Panc1 (cell line): Measurements from ENCODE around the gene FUT8. TPM values are rescaled to one million over a fixed set of nuclear protein-coding genes. Genes with fewer than 3 reads are reported as not detected.
A peak's percentile ranks its signal among the peaks of the same experiment; 100 is the strongest.

Experiments used
- ATAC-seq: fragments of 200-7000 bp; cut with Tn5 transposase; 2 replicates; pipeline ENCODE4 v1.9.1; 2020; ENCODE audit warnings: mild to moderate bottlenecking, moderate library complexity
- BruUV-seq: library from RNA; stranded (reverse); fragments of 400-500 nt; replicated peaks from 2 replicates; lab custom pipeline; 2021; lab: Mats Ljungman, UMichigan
- CTCF ChIA-PET: fragments of 300-600 bp; sonication (Branson Sonifier 250); formaldehyde crosslinking; loops from one replicate; lab custom pipeline; 2022; ENCODE audit warnings: antibody characterized with exemption; lab: Charles Lee
- POLR2A ChIA-PET: fragments of 300-600 bp; sonication (Branson Sonifier 250); formaldehyde crosslinking; loops from one replicate; lab custom pipeline; 2022; ENCODE audit warnings: antibody characterized with exemption; lab: Charles Lee
- DNase-seq: peaks from one replicate; pipeline ENCODE4 v3.0.0-alpha.2; 2010; ENCODE audit warnings: low read depth, low spot score
- H3K27ac ChIP-seq: 2 replicates; pipeline ENCODE4 v1.5.1; 2011; ENCODE audit warnings: mild to moderate bottlenecking, low read length, inconsistent platforms
- H3K27me3 ChIP-seq: fragments of 200-500 bp; sonication (Bioruptor generic); 2 replicates; pipeline ENCODE4 v1.6.0; 2014; ENCODE audit warnings: low read length, inconsistent platforms; ENCODE audit not compliant: control insufficient read depth, insufficient read depth
- H3K36me3 ChIP-seq: fragments of 200-500 bp; sonication (Bioruptor generic); 2 replicates; pipeline ENCODE4 v1.5.1; 2014; ENCODE audit warnings: inconsistent platforms, mild to moderate bottlenecking, low read length, moderate library complexity; ENCODE audit not compliant: control insufficient read depth, insufficient read depth
- H3K4me1 ChIP-seq: 2 replicates; pipeline ENCODE4 v1.5.1; 2011; ENCODE audit warnings: inconsistent platforms, mild to moderate bottlenecking, low read length, moderate library complexity; ENCODE audit not compliant: control insufficient read depth, insufficient read depth
- H3K4me3 ChIP-seq, 2 experiments: 2 replicates each; pipeline ENCODE4 v1.5.1; 2011 to 2012; ENCODE audit warnings: low read depth in 2 of 2, low read length in 2 of 2, mild to moderate bottlenecking in 2 of 2, inconsistent platforms in 1 of 2, moderate library complexity in 1 of 2
- H3K9me3 ChIP-seq: fragments of 200-500 bp; sonication (Bioruptor generic); 2 replicates; pipeline ENCODE4 v1.5.1; 2014; ENCODE audit warnings: low read depth, mild to moderate bottlenecking, inconsistent platforms, low read length, moderate library complexity; ENCODE audit not compliant: control insufficient read depth, insufficient read depth
- POLR2AphosphoS5 ChIP-seq: IDR thresholded peaks from 2 replicates; pipeline ENCODE4 v1.6.1; 2012; ENCODE audit warnings: mild to moderate bottlenecking, low read depth, low read length, moderate library complexity
- SIN3A ChIP-seq: IDR thresholded peaks from 2 replicates; pipeline ENCODE4 v1.6.1; 2012; ENCODE audit warnings: low read depth, mild to moderate bottlenecking, low read length, moderate library complexity, borderline replicate concordance; ENCODE audit not compliant: insufficient read depth
- TCF7L2 ChIP-seq: IDR thresholded peaks from 2 replicates; pipeline ENCODE4 v1.6.1; 2011; ENCODE audit warnings: mild to moderate bottlenecking, low read depth, low read length, inconsistent platforms
- in situ Hi-C: cut with HindIII; loops from 2 replicates; pipeline ENCODE4 v1.10.0; 2016; ENCODE audit warnings: low sequenced_read_pairs, low pct_unique_long_range_greater_than_20kb
- intact Hi-C: fragments of 100-400 bp; cut with micrococcal nuclease; formaldehyde crosslinking; loops from one replicate; pipeline ENCODE4 v1.10.0; 2022; ENCODE audit not compliant: unreplicated experiment
- total RNA-seq: library from RNA; stranded (reverse); gene quantifications from one replicate; pipeline ENCODE4 v1.2.1, GENCODE V29; 2021; ENCODE audit not compliant: unreplicated experiment
- TF ChIP-seq, protein P1 (sequence below): fragments of 450-650 bp; IDR thresholded peaks from 2 replicates; pipeline ENCODE4 v1.5.1; 2017; ENCODE audit warnings: mild to moderate bottlenecking
- TF ChIP-seq, protein P2 (sequence below), 2 experiments: IDR thresholded peaks; 2 replicates each; pipeline ENCODE4 v1.6.1; 2011 to 2012; ENCODE audit warnings: low read depth in 2 of 2, control low read depth in 1 of 2, low read length in 1 of 2, mild to moderate bottlenecking in 1 of 2, moderate library complexity in 1 of 2; ENCODE audit not compliant: insufficient read depth in 1 of 2

Gene FUT8
- total RNA-seq, 1 experiment from 2014 or later, result 31.4 TPM

DNA sequence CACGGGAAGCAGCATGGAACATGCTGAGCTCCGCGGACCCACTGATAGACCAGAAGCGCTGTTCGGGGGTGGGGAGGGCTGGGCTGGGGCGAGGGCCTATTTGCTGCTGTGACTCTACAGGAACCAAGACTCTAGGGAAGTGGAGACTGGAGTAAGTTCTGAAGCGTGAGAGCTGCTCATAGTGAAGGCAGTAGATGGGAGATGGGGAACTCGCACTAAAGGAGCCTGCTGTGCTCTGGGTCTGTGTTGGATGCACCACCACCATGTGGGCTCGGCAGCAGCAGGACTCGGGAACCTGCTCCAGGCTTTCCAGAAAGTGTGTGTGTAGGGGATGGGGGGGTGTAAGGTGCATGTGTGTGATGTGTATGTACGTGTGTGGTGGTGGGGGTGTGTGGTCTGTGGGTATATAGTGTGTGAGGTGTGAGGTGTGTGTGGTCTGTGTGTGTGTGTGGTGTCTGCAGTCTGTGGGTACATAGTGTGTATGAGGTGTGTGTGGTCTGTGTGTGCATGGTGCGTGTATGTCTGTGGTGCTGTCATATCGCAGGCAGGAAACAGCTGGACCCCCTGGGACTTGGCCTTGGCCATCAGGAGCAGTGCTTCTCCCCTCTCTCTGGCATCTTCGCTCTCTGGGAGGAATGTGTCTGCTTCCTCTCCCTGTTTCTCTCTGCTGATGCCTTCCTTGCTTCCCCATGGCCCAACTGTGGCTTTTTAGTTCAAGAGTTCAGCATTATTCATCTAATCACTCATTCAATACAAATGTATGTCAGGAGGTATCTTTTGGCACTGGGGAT, 378.9 kb downstream of the FUT8 start:
- H3K36me3 ChIP-seq, result no peaks in the 10 kb centered on the region
- TF ChIP-seq POLR2AphosphoS5 (no peak), SIN3A (no peak), TCF7L2 (no peak)
- TF ChIP-seq, protein P1, sequence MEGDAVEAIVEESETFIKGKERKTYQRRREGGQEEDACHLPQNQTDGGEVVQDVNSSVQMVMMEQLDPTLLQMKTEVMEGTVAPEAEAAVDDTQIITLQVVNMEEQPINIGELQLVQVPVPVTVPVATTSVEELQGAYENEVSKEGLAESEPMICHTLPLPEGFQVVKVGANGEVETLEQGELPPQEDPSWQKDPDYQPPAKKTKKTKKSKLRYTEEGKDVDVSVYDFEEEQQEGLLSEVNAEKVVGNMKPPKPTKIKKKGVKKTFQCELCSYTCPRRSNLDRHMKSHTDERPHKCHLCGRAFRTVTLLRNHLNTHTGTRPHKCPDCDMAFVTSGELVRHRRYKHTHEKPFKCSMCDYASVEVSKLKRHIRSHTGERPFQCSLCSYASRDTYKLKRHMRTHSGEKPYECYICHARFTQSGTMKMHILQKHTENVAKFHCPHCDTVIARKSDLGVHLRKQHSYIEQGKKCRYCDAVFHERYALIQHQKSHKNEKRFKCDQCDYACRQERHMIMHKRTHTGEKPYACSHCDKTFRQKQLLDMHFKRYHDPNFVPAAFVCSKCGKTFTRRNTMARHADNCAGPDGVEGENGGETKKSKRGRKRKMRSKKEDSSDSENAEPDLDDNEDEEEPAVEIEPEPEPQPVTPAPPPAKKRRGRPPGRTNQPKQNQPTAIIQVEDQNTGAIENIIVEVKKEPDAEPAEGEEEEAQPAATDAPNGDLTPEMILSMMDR, result no peak
- TF ChIP-seq, protein P2, sequence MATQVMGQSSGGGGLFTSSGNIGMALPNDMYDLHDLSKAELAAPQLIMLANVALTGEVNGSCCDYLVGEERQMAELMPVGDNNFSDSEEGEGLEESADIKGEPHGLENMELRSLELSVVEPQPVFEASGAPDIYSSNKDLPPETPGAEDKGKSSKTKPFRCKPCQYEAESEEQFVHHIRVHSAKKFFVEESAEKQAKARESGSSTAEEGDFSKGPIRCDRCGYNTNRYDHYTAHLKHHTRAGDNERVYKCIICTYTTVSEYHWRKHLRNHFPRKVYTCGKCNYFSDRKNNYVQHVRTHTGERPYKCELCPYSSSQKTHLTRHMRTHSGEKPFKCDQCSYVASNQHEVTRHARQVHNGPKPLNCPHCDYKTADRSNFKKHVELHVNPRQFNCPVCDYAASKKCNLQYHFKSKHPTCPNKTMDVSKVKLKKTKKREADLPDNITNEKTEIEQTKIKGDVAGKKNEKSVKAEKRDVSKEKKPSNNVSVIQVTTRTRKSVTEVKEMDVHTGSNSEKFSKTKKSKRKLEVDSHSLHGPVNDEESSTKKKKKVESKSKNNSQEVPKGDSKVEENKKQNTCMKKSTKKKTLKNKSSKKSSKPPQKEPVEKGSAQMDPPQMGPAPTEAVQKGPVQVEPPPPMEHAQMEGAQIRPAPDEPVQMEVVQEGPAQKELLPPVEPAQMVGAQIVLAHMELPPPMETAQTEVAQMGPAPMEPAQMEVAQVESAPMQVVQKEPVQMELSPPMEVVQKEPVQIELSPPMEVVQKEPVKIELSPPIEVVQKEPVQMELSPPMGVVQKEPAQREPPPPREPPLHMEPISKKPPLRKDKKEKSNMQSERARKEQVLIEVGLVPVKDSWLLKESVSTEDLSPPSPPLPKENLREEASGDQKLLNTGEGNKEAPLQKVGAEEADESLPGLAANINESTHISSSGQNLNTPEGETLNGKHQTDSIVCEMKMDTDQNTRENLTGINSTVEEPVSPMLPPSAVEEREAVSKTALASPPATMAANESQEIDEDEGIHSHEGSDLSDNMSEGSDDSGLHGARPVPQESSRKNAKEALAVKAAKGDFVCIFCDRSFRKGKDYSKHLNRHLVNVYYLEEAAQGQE (IDR thresholded peaks at IDR 0.05; ENCODE audit: insufficient read depth in 1 of 2, low read depth in 2 of 2, low read length in 1 of 2), result no peak
- no peak overlapping the region for H3K27ac ChIP-seq
- DNase-seq, result no peak
- 0 out of 2 replicates have a peak, but pooled peaks have one; percentile 38 for ATAC-seq
- POLR2A ChIA-PET, result no interaction called here
- H3K4me3 ChIP-seq, result no peak overlapping the region
- no TSS peak for BruUV-seq
- CTCF ChIA-PET, result no interaction called here
- intact Hi-C loops (no loop called here), in situ Hi-C loops (no loop called here)
- H3K27me3 ChIP-seq, result no peaks in the 10 kb centered on the region
- no peaks in the 10 kb centered on the region for H3K4me1 ChIP-seq
- no peaks in the 10 kb centered on the region for H3K9me3 ChIP-seq

DNA sequence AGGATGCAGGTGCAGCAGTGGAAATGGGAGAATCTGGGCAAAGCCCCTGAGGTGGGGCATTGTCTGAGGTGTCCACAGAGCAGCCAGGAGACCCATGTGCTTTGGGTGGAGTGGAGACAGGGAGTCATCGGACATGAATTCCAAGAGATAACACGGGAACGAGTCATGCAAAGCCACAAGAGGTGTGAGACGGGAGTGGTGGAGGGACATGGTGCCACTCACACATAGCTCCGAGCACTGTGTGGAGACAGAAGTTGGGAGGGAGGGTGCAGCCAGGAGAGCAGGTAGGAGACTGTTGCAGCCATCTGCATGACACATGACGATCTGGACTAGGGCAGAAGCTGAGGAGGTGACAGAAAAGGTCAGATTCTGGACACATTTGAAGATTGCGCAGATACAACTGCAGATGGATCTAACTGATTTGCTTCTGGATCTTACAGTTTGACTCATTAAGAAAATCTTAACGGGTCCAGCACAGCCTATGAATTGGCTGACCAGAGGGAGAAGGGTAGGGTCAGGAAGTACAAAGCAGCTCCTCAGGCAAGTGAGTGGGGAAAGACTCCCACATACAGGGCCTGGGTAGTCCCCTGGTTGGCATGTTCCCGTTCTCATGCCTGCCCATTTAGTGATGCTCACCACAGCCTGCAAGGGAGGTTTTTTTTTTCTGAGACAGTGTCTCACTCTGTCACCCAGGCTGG, 379.8 kb downstream of the FUT8 start:
- H3K4me3 ChIP-seq, result no peak overlapping the region
- POLR2A ChIA-PET, result no interaction called here
- no peaks in the 10 kb centered on the region for H3K36me3 ChIP-seq
- no peaks in the 10 kb centered on the region for H3K9me3 ChIP-seq
- TF ChIP-seq TCF7L2, result no peak
- TF ChIP-seq, protein P2 (IDR thresholded peaks at IDR 0.05; ENCODE audit: insufficient read depth in 1 of 2, low read depth in 2 of 2, low read length in 1 of 2), result no peak
- TF ChIP-seq SIN3A, result no peak
- no peak for TF ChIP-seq POLR2AphosphoS5
- TF ChIP-seq, protein P1, result no peak
- CTCF ChIA-PET, result no interaction called here
- intact Hi-C loops (no loop called here), in situ Hi-C loops (no loop called here)
- DNase-seq (no peak), ATAC-seq (no peak)
- no peaks in the 10 kb centered on the region for H3K27me3 ChIP-seq
- H3K4me1 ChIP-seq, result no peaks in the 10 kb centered on the region
- no peak overlapping the region for H3K27ac ChIP-seq
- BruUV-seq, result no TSS peak
